ENCODE data around the gene ABO.
"Not testable (repeated sequence)": the region's sequence is repeated elsewhere in the genome, so short reads cannot be mapped to it uniquely, and the experiment has no call there.

- TF ChIP-seq EZH2 (IDR thresholded peaks at IDR 0.05; ENCODE audit: borderline replicate concordance, low read depth, low read length); ZNF280B (CRISPR knock-in tag; IDR thresholded peaks at IDR 0.05); KDM2B (CRISPR knock-in tag; IDR thresholded peaks at IDR 0.05); FOXK1 (CRISPR knock-in tag; IDR thresholded peaks at IDR 0.05; ENCODE audit: borderline replicate concordance); HMGN3 (IDR thresholded peaks at IDR 0.05; ENCODE audit: borderline replicate concordance, extremely low read depth, insufficient read length, low read depth, low read length); ETV6 (IDR thresholded peaks at IDR 0.05; ENCODE audit: borderline replicate concordance in 1 of 2, low read depth in 2 of 2, low read length in 1 of 2); ETV6 (CRISPR knock-in tag; IDR thresholded peaks at IDR 0.05; ENCODE audit: borderline replicate concordance): not testable (repeated sequence)
- TF ChIP-seq, protein P1, sequence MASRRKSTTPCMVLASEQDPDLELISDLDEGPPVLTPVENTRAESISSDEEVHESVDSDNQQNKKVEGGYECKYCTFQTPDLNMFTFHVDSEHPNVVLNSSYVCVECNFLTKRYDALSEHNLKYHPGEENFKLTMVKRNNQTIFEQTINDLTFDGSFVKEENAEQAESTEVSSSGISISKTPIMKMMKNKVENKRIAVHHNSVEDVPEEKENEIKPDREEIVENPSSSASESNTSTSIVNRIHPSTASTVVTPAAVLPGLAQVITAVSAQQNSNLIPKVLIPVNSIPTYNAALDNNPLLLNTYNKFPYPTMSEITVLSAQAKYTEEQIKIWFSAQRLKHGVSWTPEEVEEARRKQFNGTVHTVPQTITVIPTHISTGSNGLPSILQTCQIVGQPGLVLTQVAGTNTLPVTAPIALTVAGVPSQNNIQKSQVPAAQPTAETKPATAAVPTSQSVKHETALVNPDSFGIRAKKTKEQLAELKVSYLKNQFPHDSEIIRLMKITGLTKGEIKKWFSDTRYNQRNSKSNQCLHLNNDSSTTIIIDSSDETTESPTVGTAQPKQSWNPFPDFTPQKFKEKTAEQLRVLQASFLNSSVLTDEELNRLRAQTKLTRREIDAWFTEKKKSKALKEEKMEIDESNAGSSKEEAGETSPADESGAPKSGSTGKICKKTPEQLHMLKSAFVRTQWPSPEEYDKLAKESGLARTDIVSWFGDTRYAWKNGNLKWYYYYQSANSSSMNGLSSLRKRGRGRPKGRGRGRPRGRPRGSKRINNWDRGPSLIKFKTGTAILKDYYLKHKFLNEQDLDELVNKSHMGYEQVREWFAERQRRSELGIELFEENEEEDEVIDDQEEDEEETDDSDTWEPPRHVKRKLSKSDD (conservative IDR thresholded peaks at IDR 0.05; ENCODE audit: low read length) = not testable (repeated sequence)
These were observed 42.5 kb upstream of the ABO start for GRCh38 chr9:133317551-133317950.

All from K562 (cell line).